GM21576 (cell line): ENCODE measurements around the gene PRND.
"Not testable (repeated sequence)": the region's sequence is repeated elsewhere in the genome, so short reads cannot be mapped to it uniquely, and the experiment has no call there.

Experiments used
- ATAC-seq: cut with Tn5 transposase; IDR thresholded peaks from one replicate; pipeline ENCODE4 v1.9.1; 2021; ENCODE audit warnings: mild to moderate bottlenecking, moderate library complexity; ENCODE audit not compliant: unreplicated experiment

Gene PRND

GRCh38 chr20:4721719-4722118 is at the start of gene PRND:
PRND (plus strand) TSS chr20:4721909; CDS start chr20:4724552, 2,643 bp downstream.
- no peak for ATAC-seq

DNA sequence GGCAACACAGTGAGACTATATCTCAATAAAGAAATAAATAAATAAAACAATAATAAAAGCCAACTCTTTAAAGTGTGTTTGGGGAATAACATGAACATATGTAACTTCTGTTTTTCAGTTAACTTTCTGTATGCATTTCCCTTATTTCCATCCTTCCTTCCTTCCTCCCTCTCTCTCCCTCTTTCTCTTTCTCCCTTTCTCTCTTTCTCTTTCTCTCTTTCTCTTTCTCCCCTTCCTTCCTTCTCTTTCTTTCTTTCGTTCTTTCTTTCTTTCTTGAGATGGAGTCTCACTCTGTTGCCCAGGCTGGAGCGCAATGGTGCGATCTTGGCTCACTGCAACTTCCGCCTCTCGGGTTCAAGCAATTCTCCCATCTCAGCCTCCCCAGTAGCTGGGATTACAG is 48.8 kb upstream of the PRND start:
- ATAC-seq: no peak

DNA sequence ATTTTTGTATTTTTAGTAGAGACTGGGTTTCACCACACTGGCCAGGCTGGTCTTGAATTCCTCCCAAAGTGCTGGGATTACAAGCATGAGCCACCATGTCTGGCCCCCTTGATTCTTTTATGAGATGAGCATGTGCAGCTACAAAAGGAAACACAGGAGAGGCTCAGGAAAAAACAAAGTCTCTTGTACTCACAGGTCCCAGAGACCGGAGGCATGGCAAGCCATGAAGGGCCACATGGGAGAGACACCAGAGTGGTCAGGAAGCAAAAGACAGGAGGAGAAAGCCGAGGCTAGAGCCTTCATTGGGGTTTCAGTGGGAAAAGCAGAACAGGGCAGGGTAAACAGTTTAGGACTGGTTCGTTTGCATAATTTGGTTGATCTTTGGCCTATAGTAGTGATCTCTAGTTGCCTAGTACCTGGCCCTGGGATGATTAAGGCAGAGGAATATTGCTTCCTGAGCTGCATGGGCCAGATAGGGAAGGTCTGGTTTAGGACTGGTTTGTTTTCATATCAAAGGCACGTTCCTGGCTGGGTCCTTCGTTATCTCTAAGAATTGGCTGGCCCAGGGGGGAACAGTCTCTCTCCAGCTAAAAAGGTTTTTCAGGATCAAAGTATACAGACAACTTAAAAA is 48.2 kb upstream of the PRND start:
- ATAC-seq: no peak

DNA sequence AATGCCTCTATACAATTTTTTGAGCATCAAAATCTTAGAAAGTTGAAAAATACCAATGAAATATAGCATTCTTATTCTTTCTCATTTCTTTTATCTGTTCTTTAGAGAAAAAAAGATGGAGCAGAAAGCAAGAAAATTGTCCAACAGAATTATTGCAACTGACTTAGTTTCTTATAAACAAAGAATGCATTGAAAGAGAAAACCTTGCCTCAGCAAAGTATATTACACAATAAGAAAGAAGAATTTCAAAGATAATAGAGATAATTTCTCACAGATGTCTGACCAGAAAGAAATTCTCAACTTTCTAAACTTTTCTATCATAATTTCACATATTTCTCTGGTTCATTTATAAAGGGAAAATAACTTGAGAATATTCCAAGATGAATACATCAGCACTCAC is 47.0 kb upstream of the PRND start:
- no peak for ATAC-seq

DNA sequence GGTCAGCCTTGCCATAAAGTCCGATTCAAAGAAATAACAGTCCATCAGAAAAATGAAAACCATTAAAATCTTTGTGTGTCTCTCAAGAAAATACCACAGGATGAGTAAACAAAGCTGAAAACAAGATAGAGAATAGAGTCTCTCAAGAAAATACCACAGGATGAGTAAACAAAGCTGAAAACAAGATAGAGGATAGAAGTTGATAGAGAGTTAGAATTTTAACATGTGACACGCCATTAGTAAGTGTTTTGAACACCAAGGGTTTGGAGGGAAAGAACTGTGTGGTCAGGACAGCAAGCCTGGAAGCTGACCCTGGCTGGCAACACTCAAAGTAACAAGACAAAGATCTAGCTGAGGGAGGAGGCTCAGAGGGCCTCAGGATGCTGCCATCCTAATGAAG is 43.9 kb upstream of the PRND start:
- ATAC-seq: no peak

DNA sequence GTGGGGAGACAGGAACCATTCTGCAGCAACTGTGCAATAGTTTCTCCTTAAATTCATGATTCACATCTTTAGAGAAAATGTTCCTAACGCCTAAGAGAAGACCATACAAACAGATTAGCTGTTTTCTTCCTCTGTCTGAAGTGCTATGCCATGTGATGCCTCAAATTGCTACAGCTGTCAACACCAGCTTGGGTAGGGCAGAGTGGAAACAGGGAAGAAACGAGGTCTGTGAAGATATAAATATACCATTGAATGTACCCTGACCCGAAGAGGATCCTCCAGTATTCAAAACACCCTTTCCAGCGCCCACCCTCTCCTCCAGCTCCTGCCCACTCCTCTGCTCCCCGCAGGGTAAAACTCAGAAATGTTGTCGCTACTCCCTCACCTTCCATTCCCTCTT is 40.3 kb upstream of the PRND start:
- ATAC-seq: no peak

DNA sequence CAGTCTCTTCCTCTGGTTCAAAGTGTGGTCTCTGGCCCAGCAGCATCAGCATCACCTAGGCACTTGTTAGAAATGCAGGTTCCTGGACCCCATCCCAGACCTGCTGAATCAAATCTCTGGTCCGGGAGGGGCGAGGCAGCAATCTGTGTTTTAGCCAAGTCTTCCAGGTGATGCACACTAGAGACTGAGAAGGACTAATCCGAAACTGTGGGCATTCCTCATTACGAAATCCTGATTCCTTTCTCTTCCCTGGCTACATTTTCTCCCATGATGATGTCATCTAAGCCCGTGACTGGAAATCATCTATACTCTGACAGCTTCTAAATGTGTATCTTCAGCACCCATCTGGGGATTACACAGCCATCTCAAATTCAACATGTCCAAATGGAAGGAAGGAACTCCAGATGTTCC is 39.7 kb upstream of the PRND start:
- no peak for ATAC-seq

- ATAC-seq: no peak
These were observed 39.0 kb upstream of the PRND start for GRCh38 chr20:4682682-4683081.

GRCh38 chr20:4683261-4683660 is 38.4 kb upstream of the PRND start:
- no peak for ATAC-seq

- no peak for ATAC-seq
These were observed 36.8 kb upstream of the PRND start for GRCh38 chr20:4684837-4685413.

DNA sequence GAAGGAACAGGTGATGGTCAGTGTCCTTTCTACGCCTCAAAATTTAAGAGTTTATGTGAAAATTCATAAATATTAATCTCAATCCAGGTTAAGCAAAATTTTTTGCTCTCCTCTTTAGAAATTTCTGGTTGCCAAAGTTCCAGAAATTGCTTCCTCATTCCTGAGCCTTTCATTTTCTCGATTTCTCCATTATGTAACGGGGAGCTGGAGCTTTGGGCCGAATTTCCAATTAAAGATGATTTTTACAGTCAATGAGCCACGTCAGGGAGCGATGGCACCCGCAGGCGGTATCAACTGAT is 35.8 kb upstream of the PRND start:
- ATAC-seq: no peak

DNA sequence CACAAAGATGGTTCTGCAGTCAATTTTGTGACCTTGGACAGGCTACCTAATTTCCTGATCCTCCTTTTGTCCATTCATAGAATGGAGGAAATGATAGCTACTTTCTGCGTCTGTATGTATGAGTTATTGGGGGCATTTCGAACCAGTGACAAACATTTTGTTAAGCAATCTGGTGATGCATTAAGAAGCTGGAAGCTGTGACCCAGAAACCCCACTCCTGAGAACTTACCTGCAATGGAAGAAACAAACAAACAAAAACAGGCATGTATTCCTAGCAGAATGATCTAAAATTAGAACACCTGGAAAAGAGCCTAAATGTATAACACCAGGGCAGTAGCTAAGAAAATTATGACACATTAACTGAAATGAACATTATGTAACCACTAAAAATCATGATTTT is 33.4 kb upstream of the PRND start:
- no peak for ATAC-seq

DNA sequence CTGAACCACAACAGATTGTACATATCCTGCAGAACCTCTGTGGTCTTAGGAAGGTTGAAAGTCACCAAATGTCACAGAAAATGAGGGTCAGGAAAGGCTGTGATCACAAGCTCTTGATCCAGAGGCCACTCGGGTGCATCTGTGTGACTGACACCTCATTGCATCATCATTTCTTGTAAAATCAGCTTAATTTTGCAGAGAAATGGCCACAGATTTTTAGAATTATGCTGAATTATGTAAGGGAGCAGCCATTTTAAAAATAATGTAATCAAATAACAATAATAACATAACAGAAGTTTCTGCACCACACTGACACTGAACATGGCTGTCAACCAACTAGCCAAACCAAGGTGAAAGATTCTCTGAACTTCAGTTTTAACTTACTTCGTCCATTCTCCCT is 32.5 kb upstream of the PRND start:
- no peak for ATAC-seq

DNA sequence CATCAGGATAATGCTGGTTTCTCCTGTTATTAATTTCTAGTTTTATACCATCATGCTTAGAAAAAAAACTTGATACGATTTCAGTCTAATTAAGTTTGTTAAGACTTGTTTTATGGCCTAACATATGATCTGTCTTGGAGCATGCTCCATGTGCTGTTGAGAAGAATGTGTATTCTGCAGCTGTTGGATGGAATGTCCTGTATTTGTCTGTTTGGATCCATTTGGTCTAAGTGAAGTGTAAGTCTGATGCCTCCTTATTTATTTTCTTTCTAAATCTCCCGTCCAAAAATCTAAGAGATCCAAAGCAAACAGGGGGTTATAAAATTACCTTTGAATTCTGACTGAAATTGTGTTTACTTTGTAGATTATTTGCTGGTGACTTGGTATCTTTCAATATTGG is 30.0 kb upstream of the PRND start:
- no peak for ATAC-seq

GRCh38 chr20:4694076-4694475 is 27.6 kb upstream of the PRND start:
- ATAC-seq: no peak

- no peak for ATAC-seq
These were observed 24.4 kb upstream of the PRND start for GRCh38 chr20:4697189-4697830.

GRCh38 chr20:4697831-4698221 is 23.9 kb upstream of the PRND start:
- ATAC-seq: no peak

- no peak for ATAC-seq
These were observed 22.5 kb upstream of the PRND start for GRCh38 chr20:4699216-4699615.

DNA sequence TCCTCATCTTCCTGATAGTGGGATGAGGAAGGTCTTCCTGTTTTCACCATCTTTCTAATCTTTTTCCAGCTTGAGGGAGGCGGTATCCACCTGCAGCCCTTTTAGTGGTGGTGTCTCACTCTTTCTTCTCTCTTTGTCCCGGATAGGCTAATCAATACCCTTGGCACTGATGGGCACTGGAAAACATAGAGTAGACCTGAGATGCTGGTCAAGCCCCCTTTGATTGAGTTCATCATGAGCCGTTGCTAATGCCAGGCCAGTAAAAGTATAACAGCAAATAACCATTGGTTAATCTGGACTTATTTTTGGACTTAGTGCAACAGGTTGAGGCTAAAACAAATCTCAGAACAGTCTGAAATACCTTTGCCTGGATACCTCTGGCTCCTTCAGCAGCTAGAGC is 21.8 kb upstream of the PRND start:
- ATAC-seq: no peak

DNA sequence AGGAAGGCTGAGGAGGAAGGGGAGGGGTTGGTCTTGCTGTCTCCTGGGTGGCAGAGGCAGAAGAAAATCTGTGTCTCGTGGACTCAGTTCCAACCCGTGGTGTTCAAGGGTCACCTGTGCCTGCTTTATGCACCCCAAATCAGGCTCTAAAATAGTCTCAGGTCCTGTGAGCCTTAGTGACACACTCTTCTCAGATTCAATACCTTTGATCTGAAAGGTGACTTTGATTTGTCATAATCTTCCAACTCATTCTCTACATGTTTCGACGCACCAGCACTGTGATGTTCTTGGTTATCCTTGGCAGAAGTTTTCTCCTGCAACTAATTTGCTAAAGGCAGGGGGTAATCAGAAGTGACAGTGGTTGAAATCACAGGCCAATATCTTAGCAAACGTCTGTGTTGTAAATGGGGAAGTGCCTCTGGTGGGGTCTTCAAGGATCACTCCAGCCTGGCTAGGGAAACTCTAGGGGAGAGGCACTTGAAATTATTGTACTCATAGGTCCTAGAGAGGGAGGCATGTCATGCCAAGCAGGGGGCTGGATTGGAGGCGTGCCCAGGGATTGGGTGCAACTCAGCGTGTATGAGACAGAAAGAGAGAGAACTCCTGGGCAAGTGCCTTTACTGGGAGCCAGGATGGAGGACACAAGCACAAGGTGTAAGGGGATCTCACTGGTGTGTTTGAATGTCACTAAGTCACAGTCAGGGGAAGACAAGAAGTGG is 19.0 kb upstream of the PRND start:
- ATAC-seq: no peak

DNA sequence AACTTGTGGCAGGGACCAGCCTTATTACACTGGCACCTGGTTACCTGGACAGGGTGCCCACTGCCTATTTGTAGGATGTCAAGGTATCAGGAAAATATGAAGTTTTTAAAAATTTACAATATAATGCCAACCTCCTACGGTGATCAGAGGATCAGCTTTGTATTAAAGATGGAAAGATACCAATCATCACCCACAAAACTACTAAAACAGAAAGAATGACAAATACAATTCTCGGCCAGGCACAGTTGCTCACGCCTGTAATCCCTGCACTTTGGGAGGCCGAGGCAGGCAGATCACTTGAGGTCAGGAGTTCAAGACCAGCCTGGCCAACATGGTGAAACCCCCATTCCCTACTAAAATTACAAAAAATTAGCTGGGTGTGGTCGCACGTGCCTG is 18.4 kb upstream of the PRND start:
- ATAC-seq: no peak

DNA sequence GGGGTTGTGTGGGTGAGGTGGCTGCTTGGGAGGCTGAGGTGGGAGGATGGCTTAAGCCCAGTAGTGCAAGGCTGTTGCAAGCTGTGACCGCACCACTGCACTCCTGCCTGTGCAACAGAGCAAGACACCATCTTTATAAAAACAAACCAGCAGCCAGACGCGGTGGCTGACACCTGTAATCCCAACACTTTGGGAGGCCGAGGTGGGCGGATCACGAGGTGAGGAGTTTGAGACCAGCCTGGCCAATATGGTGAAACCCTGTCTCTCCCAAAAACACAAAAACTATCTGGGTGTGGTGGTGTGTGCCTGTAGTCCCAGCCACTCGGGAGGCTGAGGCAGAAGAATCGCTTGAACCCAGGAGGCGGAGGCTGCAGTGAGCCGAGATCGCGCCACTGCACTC is 14.8 kb upstream of the PRND start:
- ATAC-seq: not testable (repeated sequence)
